Left ventricle myocardium superior (tissue), 1 donor: Measurements from ENCODE around the gene STK32C. TPM values are rescaled to one million over a fixed set of nuclear protein-coding genes. Genes with fewer than 3 reads are reported as not detected.
A peak's percentile ranks its signal among the peaks of the same experiment; 100 is the strongest.
"Not testable (repeated sequence)": the region's sequence is repeated elsewhere in the genome, so short reads cannot be mapped to it uniquely, and the experiment has no call there.

ENCODE experiments used
- ATAC-seq: fragments of 200-7000 bp; cut with Tn5 transposase; one replicate; pipeline ENCODE4 v1.9.1; 2020; ENCODE audit warnings: mild to moderate bottlenecking, moderate library complexity
- DNase-seq: peaks from one replicate; pipeline ENCODE4 v3.0.0-alpha.2; 2020
- intact Hi-C: fragments of 100-400 bp; cut with micrococcal nuclease; formaldehyde crosslinking; loops from one replicate; pipeline ENCODE4 v1.11.0; 2022
- total RNA-seq: library from RNA; stranded (reverse); fragmentation: NEBNext Ultra II Directional; extraction: Animal tissue kit (Norgen Biotek cat#: 25700); gene quantifications from one replicate; pipeline ENCODE4 v1.2.1, GENCODE V29; 2021
- donor health status: DM: no; HTN: yes; CAD: no; lungs with severe emphysema.

STK32C gene
- total RNA-seq, 1 donor from 2014 or later = 4.9 TPM

DNA sequence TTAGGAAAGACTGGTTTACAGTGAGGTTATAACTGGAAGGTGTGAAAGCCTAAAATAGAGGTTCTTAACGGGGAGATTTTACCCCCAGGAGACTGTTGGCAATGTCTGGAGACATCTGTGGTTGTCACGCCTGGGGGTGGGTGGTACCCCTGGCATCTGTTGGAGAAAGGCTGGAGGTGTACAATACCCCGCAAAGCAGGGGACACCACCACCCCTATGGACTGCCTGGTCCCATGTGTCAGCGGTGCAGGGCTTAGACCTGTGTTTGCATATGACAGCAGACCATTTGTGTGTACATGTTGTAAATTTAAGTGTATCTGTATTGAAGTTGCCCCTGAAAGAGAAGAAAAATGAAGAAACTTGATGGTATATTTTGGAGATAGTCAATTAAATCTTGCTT lies 34.0 kb upstream of the STK32C start:
- ATAC-seq = no peak
- intact Hi-C loops = no loop called here
- DNase-seq = no peak

DNA sequence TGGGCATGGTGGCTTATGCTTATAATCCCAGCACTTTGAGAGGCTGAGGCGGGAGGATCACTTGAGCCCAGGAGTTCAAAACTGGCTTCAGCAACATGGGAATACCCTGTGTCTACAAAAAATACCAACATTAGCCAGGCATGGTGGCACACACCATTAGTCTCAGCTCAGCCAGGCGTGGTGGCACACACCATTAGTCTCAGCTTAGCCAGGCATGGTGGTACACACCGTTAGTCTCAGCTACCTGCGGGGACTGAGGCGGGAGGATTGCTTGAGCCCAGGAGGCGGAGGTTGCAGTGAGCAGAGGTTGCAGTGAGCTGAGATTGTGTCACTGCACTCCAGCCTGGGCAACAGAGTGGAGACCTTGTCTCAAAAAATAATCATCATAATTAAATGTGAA lies 33.3 kb upstream of the STK32C start:
- no peak for ATAC-seq
- intact Hi-C loops = no loop called here

DNA sequence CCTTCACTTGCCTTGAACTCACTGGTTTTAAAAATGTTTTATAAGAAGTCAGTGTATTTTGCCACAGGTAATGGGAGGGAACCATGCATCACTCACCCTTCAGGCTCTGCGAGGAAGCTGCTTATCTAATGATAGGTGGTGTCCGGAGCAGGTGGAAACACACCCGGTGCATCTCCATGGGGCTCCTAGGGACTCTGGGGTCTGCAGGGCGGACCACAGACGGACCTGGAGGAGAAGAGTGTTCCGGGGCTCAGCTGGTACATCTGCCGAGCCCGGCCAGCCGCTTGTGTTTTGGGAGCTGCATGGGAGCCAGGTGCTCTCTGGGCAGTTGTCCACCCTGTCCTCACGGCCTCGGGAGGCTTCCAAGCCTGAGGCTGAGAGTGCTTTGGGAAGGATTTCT lies 31.5 kb upstream of the STK32C start:
- DNase-seq (no peak), ATAC-seq (no peak)
- intact Hi-C loops = no loop called here

More for the DNA sequence above, 33.3 kb upstream of the STK32C start:
- no peak for DNase-seq

DNA sequence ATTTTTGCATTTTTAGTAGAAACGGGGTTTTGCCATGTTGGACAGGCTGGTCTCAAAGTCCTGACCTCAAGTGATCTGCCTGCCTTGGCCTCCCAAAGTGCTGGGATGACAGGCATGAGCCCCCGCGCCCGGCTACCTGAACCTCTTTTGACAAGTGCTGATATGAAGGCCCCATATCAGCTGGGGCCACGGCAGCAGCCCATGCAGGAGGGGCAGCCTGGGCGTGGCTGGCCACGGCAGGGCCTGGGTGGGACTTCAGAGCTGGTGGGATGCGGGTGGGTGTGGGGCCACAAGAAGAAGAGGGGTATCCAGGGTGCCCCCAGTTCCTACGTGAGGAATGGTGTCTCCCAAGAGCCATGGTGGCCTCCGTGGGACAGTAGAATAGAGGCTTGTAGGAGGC lies 31.1 kb upstream of the STK32C start:
- DNase-seq (no peak), ATAC-seq (no peak)
- intact Hi-C loops = no loop called here

DNA sequence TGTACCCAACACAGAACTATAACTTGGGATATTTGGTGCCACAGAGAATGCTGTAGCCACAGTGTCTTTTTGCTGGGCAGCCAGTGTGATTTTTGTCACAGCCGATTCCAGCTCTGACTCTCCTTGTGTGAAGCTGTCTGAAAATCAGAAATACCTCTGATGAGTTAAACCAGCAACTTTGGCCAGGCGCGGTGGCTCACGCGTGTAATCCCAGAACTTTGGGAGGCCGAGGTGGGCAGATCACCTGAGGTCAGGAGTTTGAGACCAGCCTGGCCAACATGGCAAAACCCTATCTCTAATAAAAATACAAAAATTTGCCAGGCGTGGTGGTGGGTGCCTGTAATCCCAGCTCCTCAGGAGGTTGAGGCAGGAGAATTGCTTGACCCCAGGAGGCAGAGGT lies 30.1 kb upstream of the STK32C start:
- DNase-seq, intact Hi-C loops, ATAC-seq: not testable (repeated sequence)

DNA sequence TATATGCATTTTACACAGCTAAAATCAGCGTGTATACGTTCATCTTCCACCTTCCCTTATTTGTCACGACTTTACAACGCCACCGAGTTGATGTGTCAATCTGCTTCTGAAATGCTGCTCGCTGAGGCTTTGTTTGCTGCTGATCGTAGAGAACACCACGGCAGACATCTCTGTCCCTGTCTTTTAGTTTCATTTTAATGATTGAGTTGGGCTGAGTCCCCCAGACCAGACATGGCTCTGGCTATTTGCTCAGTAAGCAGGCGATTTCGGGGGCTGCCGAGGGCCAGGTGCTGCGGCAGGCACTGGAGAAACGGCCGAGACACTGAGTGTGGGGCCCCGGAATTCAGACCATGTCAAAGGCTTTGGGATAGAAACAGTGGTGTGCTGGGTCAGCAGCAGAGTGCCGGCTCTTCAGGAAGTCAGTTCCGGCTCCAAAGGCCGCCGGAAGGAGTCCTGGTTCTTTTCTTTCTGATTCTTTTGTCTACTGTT lies 29.2 kb upstream of the STK32C start:
- intact Hi-C loops = no loop called here
- ATAC-seq = no peak
- no peak for DNase-seq

DNA sequence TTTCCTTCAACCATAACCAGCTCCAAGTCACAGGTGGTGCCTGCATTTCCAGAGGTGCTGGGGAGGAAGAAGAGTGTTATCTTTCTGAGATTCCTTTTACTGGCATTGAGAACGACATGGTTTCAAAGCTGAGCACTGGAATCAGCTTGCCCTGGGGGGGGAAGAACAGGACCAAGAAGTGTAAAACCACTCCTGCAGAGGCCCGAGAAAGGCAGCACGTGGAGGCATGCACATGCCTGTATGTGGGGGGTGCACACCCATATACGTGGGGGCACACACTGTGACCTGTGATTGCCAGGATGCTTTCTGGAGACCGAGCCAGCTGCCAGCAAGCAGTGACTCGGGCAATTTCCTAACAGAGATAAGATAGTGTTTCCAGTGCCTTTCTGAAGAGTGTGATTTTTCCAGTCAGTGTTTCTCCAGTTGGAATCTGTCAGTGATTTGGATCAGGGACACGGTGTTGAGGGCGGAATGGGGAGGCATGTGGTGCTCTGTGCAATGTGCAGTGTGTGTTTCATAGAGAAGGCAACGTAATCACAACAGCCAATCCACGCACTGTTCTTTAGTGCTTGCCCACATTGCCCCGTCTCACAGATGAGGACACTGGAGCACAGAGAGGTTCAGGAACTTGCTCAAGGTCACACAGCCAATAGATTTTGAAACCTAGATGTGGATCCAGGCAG lies 28.5 kb upstream of the STK32C start:
- no peak for DNase-seq

DNA sequence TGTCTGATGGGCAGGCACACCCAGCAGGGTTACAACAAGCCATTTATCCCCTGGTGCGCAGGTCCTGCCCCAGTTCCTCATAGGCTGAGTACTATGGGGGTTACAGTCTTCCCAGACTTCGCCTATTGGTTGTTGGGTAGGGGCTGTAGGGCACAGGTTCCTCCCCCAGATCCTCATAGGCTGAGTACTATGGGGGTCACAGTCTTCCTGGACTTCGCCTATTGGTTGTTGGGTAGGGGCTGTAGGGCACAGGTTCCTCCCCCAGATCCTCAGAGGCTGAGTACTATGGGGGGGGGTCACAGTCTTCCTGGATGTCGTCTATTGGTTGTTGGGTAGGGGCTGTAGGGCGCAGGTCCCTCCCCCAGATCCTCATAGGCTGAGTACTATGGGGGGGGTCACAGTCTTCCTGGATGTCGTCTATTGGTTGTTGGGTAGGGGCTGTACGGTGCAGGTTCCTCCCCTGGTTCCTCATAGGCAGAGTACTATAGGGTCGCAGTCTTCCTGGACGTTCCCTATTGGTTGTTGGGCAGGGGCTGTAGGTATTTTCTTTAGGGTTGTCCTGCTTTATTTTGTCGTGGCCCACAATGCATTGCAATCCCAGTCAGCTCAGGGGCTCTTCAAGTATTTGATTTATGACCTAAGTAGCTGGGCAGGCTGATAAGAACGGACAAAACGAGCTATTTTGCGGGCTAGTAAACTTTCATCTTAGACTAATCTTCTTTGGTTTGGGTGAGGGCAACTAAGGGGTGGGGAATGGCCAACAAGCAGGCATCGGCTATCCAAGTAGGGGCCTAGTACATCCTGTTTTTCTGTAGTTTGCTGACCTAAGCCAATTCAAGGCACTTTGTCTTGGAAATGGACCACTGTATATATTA lies 27.7 kb upstream of the STK32C start:
- peak; percentile 5 for ATAC-seq
- intact Hi-C loops = no loop called here
- DNase-seq = no peak

More for the DNA sequence above, 28.5 kb upstream of the STK32C start:
- ATAC-seq = peak; percentile 14
- intact Hi-C loops = no loop called here

DNA sequence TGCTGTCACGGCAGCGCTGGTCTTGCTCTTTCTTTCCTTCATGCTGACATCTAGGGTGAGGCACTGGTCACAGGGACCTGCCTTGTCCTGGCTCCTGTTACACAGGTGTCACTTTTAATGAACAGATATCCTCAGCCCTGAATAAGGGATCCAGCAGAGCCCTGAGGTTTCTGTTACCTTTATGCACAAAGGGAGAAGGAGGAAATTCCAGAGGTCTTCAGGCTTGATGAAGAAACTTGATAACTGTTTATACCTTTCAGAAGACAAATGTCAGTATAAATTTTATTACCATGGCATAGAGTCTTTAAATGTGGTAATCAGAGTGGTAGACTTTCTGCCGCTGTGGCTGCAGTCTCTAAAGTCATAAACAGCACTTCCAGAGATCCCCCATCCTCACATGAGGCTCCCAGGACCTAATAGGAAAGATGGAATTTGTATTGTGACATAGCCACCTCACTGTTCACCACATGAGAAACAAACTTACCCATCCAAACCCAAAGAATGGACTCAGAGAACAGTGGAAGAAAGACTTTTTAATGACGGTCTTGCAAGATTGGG lies 27.0 kb upstream of the STK32C start:
- DNase-seq (no peak), ATAC-seq (no peak)
- intact Hi-C loops = no loop called here

DNA sequence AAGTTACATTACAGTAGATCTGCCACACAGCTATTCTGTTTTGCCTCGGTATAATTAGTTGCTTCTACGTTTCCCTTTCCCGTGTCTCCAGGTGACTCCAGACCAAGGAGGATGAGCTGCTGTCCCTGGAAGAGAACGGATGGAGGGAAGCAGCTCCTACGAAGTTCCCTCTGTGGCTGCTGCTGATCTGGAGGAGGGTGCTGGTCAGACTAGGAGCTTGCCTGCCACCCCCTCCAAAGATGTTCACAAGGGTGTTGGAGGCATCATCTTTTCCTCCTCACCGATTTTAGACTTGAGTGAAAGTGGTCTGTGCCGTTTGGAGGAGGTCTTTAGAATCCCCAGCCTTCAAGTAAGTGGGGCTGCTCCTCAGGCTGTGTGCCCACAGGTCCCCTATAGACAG lies 25.6 kb upstream of the STK32C start:
- ATAC-seq (no peak), DNase-seq (no peak)
- intact Hi-C loops = no loop called here

DNA sequence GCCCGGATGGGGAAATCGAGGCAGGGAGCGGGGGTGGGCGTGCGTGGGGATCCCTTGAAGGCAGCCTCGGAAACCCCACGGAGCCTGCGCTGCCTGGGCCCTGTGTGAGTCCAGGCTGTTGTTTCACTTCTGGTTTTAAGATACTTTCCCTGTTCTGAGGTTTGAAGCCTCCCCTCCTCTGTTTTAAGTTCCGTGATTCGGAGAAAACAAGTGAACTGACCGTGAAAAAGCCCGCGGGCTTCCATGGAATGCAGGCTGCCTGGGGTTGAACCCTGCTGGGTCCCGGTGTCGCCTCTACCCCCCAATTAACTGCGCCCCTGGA lies 24.6 kb upstream of the STK32C start:
- no peak for ATAC-seq
- intact Hi-C loops = no loop called here
- DNase-seq = no peak

DNA sequence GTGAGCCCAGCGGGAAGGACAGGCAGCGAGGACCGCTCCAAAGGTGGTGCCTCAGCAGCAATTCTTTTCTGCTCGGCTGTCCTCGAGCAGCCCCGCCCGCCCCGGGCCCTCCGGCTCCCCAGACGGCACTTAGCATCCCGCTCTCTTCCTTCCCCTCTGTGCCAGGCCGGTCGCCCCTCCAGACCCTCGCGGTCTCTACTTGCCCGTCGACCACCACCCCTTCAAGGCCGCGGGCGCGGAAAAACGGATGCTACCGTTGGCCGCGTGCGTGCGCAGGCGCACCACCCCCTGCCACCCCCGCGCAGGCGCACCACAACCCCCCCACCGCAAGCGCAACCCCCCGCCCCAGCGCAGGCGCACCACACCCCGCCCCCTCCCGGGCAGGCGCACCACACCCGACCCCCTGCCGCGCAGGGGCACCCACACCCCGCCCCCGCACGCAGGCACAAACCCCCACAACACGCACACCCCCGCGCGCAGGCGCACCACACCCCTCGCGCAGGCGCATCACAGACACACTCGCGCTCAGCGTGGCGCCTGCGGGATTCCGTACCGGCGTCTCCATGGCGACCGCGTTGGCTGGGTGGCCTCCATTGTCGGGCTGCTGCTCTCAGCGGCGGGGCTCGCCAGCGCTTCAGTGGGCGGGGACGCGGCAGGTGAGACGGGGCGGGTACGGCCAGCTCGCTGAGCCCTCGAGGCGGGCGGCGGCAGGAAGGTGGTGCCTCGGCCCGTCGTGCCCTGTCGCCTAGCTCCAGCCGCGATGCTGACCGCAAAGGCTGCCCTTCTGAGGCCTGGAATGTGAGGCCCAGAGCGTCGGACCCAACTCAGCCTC lies 24.1 kb upstream of the STK32C start, which contains the start of gene LRRC27:
Gene LRRC27 (plus strand): TSS at position 593 of the 832 bp plus-strand sequence. CDS start 1,332 bp downstream, outside the sequence.
- ATAC-seq (peak; percentile 95), DNase-seq (peak; percentile 100)
- intact Hi-C loops = no loop called here

DNA sequence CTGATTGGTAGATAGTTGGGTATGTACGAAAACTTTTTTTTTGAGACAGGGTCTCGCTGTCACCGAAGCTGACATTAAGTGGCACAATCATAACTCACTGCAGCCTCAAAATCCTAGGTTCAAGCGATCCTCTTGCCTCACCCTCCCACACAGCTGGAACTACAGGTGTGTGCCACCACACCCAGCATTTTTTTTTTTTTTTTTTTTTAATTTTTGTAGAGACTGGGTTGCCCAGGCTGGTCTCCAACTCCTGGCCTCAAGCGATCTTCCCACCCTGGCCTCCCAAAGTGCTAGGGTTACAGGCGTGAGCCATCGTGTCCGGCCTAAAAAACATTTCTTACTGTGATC lies 22.7 kb upstream of the STK32C start:
- DNase-seq (no peak), ATAC-seq (no peak)
- intact Hi-C loops = no loop called here

DNA sequence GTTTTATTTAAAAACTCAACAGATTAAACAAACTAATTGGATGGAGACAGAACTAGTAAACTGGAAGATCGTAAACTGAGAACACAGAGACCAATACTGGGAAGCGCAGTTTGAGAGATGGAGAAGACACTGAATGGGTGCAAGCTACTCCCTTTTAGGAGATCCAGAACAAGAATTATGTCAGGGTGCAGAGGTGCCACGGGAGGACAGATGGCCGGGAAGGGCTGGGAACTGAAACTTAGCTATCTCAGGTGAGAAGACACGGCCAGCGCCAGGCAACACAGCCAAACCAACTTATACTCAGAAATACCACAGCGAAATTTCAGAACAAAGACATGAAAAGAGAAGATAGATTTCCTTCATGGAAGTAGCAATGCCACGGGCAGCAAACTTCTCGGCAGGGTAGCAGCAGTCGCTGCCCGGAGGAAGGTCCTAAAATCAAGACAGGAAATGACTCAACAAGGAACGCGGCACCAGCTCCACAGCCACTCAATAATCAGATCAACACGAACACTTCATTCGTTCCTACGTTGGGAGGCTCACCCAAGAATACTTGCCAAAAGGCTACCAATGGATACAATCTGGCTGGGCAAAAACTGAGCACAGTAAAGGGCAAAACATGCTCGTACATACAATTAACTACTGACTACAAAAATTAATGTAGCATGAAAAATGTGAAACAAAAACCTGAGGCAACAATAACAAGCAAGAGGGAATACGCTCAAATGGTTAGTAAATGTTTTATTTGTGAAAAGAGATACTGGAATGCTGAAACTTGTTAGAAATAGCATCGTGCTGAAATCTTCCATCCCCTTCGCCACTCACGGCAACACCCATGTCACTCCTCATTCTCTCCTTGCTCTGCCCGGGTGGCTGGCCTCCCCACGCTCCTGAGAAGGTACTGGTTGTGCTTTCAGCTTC lies 22.1 kb upstream of the STK32C start:
- intact Hi-C loops = no loop called here
- ATAC-seq (no peak), DNase-seq (no peak)

DNA sequence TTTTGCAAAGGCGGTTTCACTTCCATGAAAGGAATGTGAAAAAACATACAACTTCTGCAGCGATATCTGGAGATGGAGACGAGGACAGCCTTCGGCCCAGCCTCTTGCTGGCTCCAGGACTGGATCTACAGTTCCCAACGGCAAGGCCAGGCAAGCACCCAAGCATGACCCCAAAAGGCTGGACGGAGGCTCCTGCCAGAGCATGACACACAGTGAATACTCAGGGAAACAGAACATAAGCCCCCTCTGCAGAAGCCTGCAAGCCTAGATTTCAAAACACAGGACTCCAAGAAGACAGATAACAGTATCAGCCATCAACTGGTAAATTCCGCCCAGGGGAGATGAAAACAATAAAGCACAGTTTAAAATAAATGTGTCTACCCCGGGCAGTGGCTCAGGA lies 21.0 kb upstream of the STK32C start:
- DNase-seq (peak; percentile 81), ATAC-seq (peak; percentile 42)
- intact Hi-C loops = no loop called here

DNA sequence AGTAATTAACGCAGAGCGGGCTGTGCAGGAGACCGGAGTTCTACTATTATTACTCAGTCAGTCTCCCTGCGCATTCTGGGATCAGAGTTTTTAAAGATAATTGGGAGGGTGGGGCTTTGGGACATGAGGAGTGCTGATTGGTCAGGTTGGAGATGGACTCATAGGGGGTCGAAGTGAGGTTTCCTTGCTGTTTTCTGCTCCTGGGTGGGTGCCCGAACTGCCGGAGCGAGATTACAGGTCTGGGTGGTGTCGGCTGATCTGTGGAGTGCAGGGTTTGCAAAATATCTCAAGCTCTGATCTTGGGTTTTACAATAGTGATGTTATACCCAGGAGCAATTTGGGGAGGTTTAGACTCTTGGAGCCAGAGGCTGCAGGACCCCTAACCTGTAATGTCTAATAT lies 20.4 kb upstream of the STK32C start:
- ATAC-seq = no peak
- intact Hi-C loops = no loop called here
- no peak for DNase-seq

DNA sequence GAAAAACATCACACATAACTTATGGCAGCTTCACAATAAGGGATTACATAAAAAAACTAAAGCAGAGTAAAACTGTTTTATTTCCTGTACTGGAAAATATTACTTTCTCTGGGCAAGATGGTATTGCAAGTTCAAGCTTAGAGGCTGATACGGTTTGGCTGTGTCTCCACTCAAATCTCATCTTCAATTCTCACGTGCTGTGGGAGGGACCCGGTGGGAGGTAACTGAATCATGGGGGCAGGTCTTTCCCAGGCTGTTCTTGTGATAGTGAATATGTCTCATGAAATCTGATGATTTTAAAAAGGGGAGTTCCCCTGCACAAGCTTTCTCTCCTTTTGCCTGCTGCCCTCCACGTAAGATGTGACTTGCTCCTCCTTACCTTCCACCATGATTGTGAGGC lies 19.2 kb upstream of the STK32C start:
- DNase-seq = no peak
- intact Hi-C loops = no loop called here
- no peak for ATAC-seq

DNA sequence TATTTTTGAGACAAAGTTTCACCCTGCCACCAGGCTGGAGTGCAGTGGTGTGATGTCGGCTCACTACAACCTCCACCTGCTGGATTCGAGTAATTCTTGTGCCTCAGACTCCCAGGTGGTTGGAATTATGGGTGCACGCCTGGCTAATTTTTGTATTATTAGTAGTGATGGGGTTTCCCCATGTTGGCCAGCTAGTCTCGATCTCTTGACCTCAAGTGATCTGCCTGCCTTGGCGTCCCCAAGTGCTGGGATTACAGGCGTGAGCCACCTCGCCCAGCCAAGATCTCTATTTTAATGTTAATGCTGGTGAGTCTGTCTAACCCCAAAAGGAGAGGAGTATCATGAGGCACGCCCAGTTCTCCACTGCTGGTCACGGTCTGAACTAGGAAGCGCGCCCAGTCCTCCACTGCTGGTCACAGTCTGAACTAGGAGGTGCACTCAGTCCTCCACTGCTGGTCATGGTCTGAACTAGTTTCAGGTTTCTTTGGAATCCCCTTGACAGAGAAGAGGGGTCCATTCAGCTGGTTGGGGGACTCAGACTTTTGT lies 18.7 kb upstream of the STK32C start:
- intact Hi-C loops = no loop called here
- ATAC-seq (no peak), DNase-seq (no peak)
